Measurements from ENCODE around the gene FBXL7. TPM values are rescaled to one million over a fixed set of nuclear protein-coding genes. Genes with fewer than 3 reads are reported as not detected.

Gene FBXL7
- total and polyA plus RNA-seq, 10 donors: 1.1 to 12.9 (median 8.3) TPM

GRCh38 chr5:15844871-15845270 lies 344.9 kb downstream of the FBXL7 start:
- Histone ChIP-seq H3K36me3 (no peaks in the 10 kb centered on the region), H3K27me3 (replicated peaks in 1 of 7) (no peaks in the 10 kb centered on the region), H3K9me3 (peaks cover 0 to 30% (median 16%) of the 10 kb centered on the region in 8 donors), H3K4me1 (no peaks in the 10 kb centered on the region), H3K4me3 (no peak overlapping the region), H3K27ac (no peak overlapping the region)
- DNase-seq: no peak
- intact Hi-C loops (cut with DNase I; ENCODE audit: low total_unique reads): no loop called here
- TF ChIP-seq POLR2AphosphoS5 (IDR thresholded peaks at IDR 0.05) (no peak), POLR2A (IDR thresholded peaks at IDR 0.05) (no peak)
- TF ChIP-seq, protein P1, sequence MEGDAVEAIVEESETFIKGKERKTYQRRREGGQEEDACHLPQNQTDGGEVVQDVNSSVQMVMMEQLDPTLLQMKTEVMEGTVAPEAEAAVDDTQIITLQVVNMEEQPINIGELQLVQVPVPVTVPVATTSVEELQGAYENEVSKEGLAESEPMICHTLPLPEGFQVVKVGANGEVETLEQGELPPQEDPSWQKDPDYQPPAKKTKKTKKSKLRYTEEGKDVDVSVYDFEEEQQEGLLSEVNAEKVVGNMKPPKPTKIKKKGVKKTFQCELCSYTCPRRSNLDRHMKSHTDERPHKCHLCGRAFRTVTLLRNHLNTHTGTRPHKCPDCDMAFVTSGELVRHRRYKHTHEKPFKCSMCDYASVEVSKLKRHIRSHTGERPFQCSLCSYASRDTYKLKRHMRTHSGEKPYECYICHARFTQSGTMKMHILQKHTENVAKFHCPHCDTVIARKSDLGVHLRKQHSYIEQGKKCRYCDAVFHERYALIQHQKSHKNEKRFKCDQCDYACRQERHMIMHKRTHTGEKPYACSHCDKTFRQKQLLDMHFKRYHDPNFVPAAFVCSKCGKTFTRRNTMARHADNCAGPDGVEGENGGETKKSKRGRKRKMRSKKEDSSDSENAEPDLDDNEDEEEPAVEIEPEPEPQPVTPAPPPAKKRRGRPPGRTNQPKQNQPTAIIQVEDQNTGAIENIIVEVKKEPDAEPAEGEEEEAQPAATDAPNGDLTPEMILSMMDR (IDR thresholded peaks at IDR 0.05 in 8 of 11, conservative IDR thresholded peaks at IDR 0.05 in 3 of 11): no peak
- WGBS, 5 donors: 83 to 91% (median 88%) methylated on average over 3 of the region's 3 CpGs

DNA sequence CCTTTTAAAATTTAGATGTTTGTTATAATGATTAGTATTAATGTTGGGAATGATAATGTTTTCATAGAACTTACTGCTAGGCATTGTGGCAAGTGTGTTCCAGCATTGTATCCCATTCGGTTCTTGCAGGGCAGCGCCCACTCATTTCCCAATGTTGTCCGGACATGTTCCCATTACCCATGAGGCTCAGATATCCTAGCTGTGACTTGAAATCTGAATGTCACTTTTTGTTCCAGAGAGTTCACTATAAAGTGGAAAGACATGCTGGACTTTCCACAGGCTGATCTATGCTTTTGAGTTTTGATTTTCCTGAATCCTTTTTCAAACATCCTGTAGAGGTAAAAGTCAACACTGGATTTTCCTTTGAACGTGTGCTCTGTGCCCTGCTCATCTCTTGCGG lies 350.6 kb downstream of the FBXL7 start:
- H3K9me3 ChIP-seq: peaks cover 0 to 5% (median 2%) of the 10 kb centered on the region in 8 donors
- H3K27ac ChIP-seq: no peak overlapping the region
- H3K27me3 ChIP-seq (replicated peaks in 1 of 7): no peaks in the 10 kb centered on the region
- peak overlapping the region in 1 of 8 donors; percentile 14 for H3K4me3 ChIP-seq
- intact Hi-C loops (cut with DNase I; ENCODE audit: low total_unique reads): no loop called here
- TF ChIP-seq, protein P1 (IDR thresholded peaks at IDR 0.05 in 8 of 11, conservative IDR thresholded peaks at IDR 0.05 in 3 of 11): no peak
- TF ChIP-seq POLR2A (IDR thresholded peaks at IDR 0.05) (no peak), POLR2AphosphoS5 (IDR thresholded peaks at IDR 0.05) (no peak)
- 49 to 57% (median 54%) methylated on average over 5 of the region's 5 CpGs for WGBS, 5 donors
- H3K36me3 ChIP-seq: no peaks in the 10 kb centered on the region
- peaks cover 0 to 5% (median 0%) of the 10 kb centered on the region in 6 donors for H3K4me1 ChIP-seq
- DNase-seq: no peak

DNA sequence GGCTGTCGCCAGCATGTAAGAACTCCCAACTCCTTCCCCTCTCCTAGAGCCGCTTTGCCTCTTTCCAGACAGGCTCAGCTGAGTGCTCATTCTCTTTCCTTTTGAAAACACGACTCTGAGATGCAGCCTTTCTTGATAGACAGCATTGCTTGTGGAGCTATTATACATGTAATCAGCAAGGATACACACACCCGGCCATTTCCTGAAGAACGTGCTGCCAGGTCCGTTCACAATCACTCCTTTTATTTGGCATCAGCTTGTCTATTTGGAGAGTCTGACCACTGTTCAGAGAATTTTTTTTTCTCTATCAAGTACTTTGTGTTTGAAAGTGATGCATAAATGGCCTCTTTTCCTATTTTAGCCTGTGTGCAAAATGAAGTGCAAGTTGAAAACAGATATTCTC lies 351.0 kb downstream of the FBXL7 start:
- H3K27ac ChIP-seq: no peak overlapping the region
- H3K4me3 ChIP-seq: peak overlapping the region in 1 of 8 donors; percentile 14
- WGBS, 5 donors: 13 to 25% (median 18%) methylated on average over 6 of the region's 6 CpGs
- peak in 1 of 3 donors; percentile 29 for TF ChIP-seq POLR2AphosphoS5 (IDR thresholded peaks at IDR 0.05)
- TF ChIP-seq, protein P1 (IDR thresholded peaks at IDR 0.05 in 8 of 11, conservative IDR thresholded peaks at IDR 0.05 in 3 of 11): no peak
- no peaks in the 10 kb centered on the region for H3K36me3 ChIP-seq
- H3K27me3 ChIP-seq (replicated peaks in 1 of 7): no peaks in the 10 kb centered on the region
- intact Hi-C loops (cut with DNase I; ENCODE audit: low total_unique reads): no loop called here
- H3K9me3 ChIP-seq: peaks cover 0 to 6% (median 2%) of the 10 kb centered on the region in 8 donors
- no peak for DNase-seq
- H3K4me1 ChIP-seq: peaks cover 0 to 5% (median 0%) of the 10 kb centered on the region in 6 donors

- Histone ChIP-seq H3K4me1 (peaks cover 0 to 5% (median 0%) of the 10 kb centered on the region in 6 donors), H3K36me3 (no peaks in the 10 kb centered on the region), H3K27me3 (replicated peaks in 1 of 7) (no peaks in the 10 kb centered on the region), H3K9me3 (peaks cover 0 to 16% (median 2%) of the 10 kb centered on the region in 8 donors), H3K27ac (no peak overlapping the region), H3K4me3 (no peak overlapping the region)
- intact Hi-C loops (cut with DNase I; ENCODE audit: low total_unique reads): no loop called here
- 65 to 68% (median 67%) methylated on average over 3 of the region's 3 CpGs for WGBS, 5 donors
- no peak for DNase-seq
- TF ChIP-seq, protein P1 (IDR thresholded peaks at IDR 0.05 in 8 of 11, conservative IDR thresholded peaks at IDR 0.05 in 3 of 11): no peak
- TF ChIP-seq POLR2AphosphoS5 (IDR thresholded peaks at IDR 0.05) (no peak), POLR2A (IDR thresholded peaks at IDR 0.05) (no peak)
Measured at GRCh38 chr5:15852217-15852616, 352.2 kb downstream of the FBXL7 start.

Measured in spleen (tissue), 11 donors.